GM18519 (cell line): ENCODE data around the gene CDHR1.
A peak's percentile ranks its signal among the peaks of the same experiment; 100 is the strongest.

Experiments
- ATAC-seq: cut with Tn5 transposase; IDR thresholded peaks from one replicate; pipeline ENCODE4 v1.9.1; 2021; ENCODE audit warnings: mild to moderate bottlenecking, moderate library complexity; ENCODE audit not compliant: unreplicated experiment, low FRiP score

The CDHR1 gene

DNA sequence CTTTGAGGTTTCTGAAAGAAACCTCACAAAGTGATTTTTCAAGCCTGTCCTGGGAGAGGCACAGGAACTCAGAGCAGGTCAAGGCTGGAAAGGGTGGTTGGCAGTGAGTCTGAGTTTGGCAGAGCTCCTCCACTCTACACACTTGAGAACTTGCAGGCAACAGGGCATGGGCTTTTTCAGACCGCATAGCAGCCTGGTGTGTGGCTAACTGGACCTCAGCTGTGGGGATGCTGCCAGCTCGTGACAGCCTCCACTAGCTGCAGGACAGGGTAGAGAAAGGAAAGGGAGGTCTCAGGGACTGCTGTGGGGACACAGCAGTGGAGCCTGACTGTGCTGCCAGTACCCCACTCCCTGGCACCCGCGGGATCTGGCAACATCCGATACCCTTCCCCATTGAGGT, 2.6 kb downstream of the CDHR1 start:
- no peak for ATAC-seq

DNA sequence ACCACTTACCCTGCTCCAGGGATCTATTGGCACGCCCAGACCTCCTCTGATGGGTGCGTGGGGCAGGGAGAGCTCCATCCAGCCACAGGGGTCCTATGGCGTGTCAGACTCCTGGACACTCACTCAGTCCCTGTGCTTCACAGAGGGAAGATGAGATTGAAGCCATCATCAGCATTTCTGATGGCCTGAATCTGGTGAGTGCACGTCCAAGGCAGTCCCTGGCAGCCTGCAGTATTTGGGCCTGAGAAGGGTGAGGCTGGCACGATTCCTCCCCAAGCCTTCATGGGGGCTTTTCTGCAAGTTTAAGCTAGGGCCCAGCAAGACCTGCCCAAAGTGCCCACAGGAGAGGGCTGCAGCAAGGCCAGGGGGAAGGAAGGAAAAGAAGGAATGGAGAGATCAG, 3.3 kb downstream of the CDHR1 start:
- ATAC-seq = no peak

DNA sequence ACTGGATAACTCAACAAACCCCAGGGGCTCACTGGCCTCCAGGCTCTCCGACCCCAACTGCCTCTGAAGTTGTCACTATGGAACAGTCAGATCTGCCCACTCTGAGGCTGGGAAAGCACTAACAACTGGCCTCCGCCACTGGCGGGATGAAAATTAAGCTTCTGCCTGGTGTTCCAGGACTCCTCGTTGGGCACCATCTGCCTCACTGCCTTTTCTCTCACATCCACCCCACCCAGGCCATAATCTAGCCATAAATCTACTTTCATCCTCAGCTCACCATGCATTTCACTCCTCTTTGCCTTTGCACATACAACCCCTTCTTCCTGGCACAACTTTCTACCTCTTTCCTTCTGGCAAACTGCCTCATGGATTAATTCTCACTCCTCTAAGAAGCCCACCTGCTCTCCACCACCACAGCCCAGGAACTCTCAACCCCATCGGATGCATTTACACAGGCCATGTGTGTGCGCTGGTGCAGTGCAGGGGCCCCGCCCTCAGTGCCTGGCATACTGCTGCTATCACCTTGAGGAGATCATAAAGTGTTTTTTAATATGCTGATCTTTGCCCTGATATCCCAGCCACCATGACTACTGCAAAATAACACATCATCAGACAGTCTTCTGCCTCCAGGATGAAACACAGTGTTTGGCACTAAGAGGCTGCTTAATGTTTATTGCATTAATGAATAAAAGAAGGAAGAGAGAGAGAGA, 4.0 kb downstream of the CDHR1 start:
- ATAC-seq = no peak

GRCh38 chr10:84200537-84201243, 6.4 kb downstream of the CDHR1 start:
- ATAC-seq = no peak

DNA sequence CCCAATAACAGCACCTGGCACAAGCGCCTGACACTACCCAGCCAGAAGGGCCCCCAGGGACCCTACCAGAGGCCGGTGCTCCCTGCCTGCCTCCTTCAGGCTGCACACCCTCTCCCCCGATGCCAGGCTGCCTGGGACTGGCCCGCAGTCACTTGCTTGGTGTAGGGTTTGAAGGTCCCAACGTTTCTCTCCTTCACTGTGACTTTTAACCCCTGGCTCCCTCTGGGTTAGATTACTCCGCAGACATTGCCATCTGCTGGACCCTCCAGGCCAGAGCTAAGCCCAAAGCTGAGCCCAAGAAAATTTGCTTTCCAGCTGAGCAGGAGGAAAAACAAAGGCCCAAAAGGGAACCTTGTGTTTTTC, 6.9 kb downstream of the CDHR1 start:
- no peak for ATAC-seq

GRCh38 chr10:84201682-84202081, 7.3 kb downstream of the CDHR1 start:
- no peak for ATAC-seq

DNA sequence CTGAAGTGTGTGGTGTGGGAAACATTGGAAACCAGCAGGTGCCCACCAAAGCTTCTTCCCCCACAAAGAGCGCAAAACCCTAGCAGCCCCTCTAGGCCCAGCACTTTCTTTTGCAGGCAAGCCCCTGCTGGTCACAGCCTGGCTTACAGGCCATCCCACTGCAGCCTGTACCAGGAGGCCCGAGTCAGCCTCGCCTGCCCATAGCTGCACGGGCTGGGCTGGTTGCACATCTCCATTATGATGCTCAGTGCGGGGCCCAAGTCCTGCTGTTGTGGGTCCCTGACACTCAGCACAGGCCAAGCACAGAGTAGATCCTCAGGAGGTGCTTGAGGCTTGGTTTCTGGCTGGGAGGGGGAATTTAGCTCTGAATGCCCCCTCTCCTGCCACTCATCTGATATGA, 8.0 kb downstream of the CDHR1 start:
- ATAC-seq = no peak

- no peak for ATAC-seq
Observed at GRCh38 chr10:84204122-84204521, 9.8 kb downstream of the CDHR1 start.

DNA sequence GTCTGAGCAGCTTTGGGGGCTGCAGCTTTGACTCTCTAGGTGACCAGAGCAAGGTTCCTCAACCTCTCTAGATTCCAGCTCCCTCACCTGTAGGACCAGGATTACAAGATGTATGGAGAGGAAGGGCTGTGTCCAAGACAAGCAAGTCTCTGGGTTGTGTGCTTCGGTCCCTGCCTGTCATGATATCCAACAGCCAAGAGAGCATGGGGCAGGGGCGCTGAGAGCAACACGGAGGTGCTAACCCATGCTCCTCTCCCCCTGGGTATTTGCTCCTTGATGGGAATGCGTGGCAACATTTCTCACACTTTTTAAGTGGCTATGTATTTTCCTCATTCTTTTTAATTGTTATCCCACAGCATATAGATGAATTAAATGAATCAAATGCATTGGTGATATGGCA, 10.3 kb downstream of the CDHR1 start:
- no peak for ATAC-seq

DNA sequence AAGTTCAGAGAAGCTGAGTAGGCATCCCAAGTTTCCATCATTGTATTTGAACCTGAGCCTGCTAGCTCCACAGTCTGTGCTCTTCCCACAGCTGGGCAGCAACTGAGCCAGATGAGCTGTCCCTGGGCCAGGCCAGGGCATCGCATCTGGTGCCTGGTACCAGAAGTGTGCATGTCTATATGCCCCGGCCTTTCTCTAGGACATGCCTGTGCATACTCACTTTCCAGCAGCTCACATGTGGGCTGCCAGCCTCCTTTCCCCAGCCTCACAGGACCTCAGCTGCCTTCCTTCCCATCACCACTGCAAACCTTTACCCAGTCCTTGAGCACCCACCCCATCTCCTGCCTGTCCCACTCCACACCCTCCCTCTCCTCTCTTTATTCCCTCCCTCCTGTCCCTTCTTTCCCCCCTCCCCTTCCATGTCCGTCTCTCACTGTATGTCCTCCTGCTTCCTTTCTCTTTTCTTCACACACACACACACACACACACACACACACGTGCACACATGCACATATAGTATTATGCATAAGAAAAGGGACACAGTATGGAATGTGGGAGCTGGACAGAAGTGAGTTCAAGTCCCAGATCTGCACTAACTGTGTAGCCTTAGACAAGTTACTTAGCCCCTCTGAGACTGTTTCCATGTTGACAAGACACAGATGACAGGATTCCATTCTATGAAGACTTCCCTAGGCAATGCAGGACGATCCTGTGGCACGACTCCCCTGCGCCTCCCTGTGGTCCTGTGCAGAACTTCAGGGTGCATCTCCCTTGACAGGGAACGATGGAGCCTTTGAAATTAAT, 10.9 kb downstream of the CDHR1 start:
- peak; percentile 77 for ATAC-seq

GRCh38 chr10:84205853-84206525, 11.7 kb downstream of the CDHR1 start:
- ATAC-seq = no peak

GRCh38 chr10:84208023-84208422, 13.7 kb downstream of the CDHR1 start:
- no peak for ATAC-seq

DNA sequence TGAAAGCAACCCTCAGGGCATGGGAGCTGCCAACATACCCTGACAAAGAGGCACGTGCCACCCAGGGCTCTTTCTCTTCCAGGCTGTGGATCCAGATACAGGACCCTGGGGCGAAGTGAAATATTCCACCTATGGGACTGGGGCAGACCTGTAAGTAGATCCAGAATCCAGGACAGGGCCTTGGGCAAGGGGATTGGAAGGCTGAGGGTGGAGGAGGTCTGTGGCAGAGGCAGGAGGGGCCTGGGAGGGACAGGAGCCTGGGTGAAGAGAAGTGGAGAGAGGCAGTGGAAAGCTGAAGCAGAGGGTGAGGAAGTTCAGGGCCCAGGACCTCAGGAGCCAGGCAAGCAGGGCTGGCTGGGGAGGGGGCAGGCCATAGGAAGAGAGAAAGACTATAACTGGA, 17.2 kb downstream of the CDHR1 start:
- ATAC-seq = no peak

GRCh38 chr10:84212014-84212413, 17.7 kb downstream of the CDHR1 start:
- no peak for ATAC-seq

DNA sequence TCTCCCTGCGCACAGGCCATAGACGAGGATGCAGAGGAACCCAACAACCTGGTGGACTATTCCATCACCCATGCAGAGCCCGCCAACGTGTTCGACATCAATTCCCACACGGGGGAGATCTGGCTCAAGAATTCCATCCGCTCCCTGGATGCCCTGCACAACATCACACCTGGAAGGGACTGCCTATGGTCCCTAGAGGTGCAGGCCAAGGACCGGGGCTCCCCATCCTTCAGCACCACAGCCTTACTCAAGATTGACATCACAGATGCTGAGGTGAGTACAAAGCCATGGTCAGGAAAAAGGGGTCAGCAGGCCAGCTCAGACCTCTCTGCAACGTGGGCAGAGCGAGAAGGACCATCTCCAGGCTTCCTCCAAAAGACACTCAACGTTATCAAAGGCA, 18.7 kb downstream of the CDHR1 start:
- no peak for ATAC-seq

GRCh38 chr10:84214046-84214572, 19.8 kb downstream of the CDHR1 start:
- no peak for ATAC-seq

- ATAC-seq = peak; percentile 92
Observed at GRCh38 chr10:84214612-84215235, 20.4 kb downstream of the CDHR1 start.

DNA sequence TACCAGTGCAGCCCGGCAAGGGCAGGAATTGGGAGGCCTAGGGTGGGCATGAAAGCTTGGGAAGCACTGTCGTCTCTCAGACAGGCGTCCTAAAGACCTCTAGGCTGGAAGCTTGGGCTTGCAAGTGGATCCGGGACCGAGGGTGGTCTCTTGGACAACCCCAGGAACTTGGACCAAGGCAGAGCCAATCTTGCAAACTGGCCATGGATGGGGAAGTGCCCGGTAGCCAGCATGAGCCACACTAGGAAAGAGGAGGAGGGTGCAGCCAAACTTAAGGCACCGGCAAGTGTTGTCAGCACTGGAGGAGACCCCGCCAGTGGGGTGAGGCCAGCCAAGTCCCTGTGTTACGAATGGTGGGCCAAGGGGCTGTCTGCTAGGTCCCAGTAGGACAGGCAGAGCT, 22.5 kb downstream of the CDHR1 start:
- ATAC-seq = no peak

- no peak for ATAC-seq
Observed at GRCh38 chr10:84217746-84218145, 23.4 kb downstream of the CDHR1 start.

DNA sequence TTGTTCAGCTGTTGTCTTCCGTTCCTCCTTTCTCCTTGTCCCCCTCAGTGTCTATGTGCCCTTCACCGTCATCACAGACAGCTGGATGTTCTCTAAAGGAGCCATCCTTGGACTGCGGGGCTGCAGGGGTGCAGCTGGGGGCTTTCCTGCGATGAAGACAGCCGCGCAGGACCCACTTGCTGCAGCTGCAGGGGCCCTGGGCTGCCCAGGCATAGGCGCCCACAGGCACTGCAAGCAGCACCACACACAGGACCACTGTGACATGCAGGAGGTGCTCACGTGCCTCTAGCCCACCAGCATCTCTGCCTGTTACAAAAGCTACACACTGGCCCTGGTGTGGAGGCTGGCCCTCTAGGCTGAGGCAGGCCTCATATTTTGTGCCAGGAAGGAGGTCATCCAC, 27.6 kb downstream of the CDHR1 start:
- ATAC-seq = no peak
